Measurements from ENCODE around the gene ZNF474. TPM values are rescaled to one million over a fixed set of nuclear protein-coding genes. Genes with fewer than 3 reads are reported as not detected.
"Not testable (repeated sequence)": the region's sequence is repeated elsewhere in the genome, so short reads cannot be mapped to it uniquely, and the experiment has no call there.

Gene ZNF474
- total RNA-seq, 2 experiments from 2014 or later, result 0.28 TPM; not detected in 1

- Mint-ChIP-seq H3K36me3 (ENCODE audit: low read depth) (no peaks in the 10 kb centered on the region), H3K27me3 (no peaks in the 10 kb centered on the region), H3K9me3 (no peaks in the 10 kb centered on the region), H3K4me1 (ENCODE audit: low read depth) (no peaks in the 10 kb centered on the region), H3K4me3 (no peak overlapping the region), H3K27ac (no peak overlapping the region)
- H3K4me3 ChIP-seq (ENCODE audit: low read length), result no peak overlapping the region
- H3K36me3 ChIP-seq (ENCODE audit: insufficient read depth, low read length), result no peaks in the 10 kb centered on the region
- H3K27ac ChIP-seq (ENCODE audit: low read depth in 1 of 2, low read length in 2 of 2), result no peak overlapping the region
- intact Hi-C loops (cut with DNase I, micrococcal nuclease), result no loop called here
- ChIA-PET CTCF (no interaction called here), POLR2A (no interaction called here)
- no peak for TF ChIP-seq CTCF (IDR thresholded peaks at IDR 0.05)
- no peaks in the 10 kb centered on the region for H3K4me1 ChIP-seq (ENCODE audit: insufficient read depth, low read length)
- DNase-seq (no peak), ATAC-seq (ENCODE audit: poor library complexity) (no peak)
- no peaks in the 10 kb centered on the region for H3K9me3 ChIP-seq (ENCODE audit: control insufficient read depth in 1 of 2, insufficient read depth in 1 of 2, low read length in 2 of 2)
- H3K27me3 ChIP-seq (ENCODE audit: control insufficient read depth in 1 of 2, insufficient read depth in 2 of 2, low read length in 2 of 2), result no peaks in the 10 kb centered on the region
These were observed 35.7 kb upstream of the ZNF474 start for GRCh38 chr5:122093415-122094180.

- H3K36me3 ChIP-seq (ENCODE audit: insufficient read depth, low read length); H3K27ac Mint-ChIP-seq; CTCF ChIA-PET; H3K27me3 ChIP-seq (ENCODE audit: control insufficient read depth in 1 of 2, insufficient read depth in 2 of 2, low read length in 2 of 2); H3K4me3 Mint-ChIP-seq; intact Hi-C loops (cut with DNase I, micrococcal nuclease); H3K27ac ChIP-seq (ENCODE audit: low read depth in 1 of 2, low read length in 2 of 2); POLR2A ChIA-PET; DNase-seq; H3K9me3 ChIP-seq (ENCODE audit: control insufficient read depth in 1 of 2, insufficient read depth in 1 of 2, low read length in 2 of 2); H3K36me3 Mint-ChIP-seq (ENCODE audit: low read depth); ATAC-seq (ENCODE audit: poor library complexity); H3K4me3 ChIP-seq (ENCODE audit: low read length); H3K4me1 ChIP-seq (ENCODE audit: insufficient read depth, low read length); H3K9me3 Mint-ChIP-seq; H3K4me1 Mint-ChIP-seq (ENCODE audit: low read depth); H3K27me3 Mint-ChIP-seq: not testable (repeated sequence)
These were observed 35.1 kb upstream of the ZNF474 start for GRCh38 chr5:122094251-122094650.

GRCh38 chr5:122095158-122095557 lies 34.2 kb upstream of the ZNF474 start:
- Histone ChIP-seq H3K27ac (ENCODE audit: low read depth in 1 of 2, low read length in 2 of 2) (no peak overlapping the region), H3K27me3 (ENCODE audit: control insufficient read depth in 1 of 2, insufficient read depth in 2 of 2, low read length in 2 of 2) (no peaks in the 10 kb centered on the region), H3K4me3 (ENCODE audit: low read length) (no peak overlapping the region), H3K9me3 (ENCODE audit: control insufficient read depth in 1 of 2, insufficient read depth in 1 of 2, low read length in 2 of 2) (no peaks in the 10 kb centered on the region), H3K36me3 (ENCODE audit: insufficient read depth, low read length) (no peaks in the 10 kb centered on the region), H3K4me1 (ENCODE audit: insufficient read depth, low read length) (no peaks in the 10 kb centered on the region)
- POLR2A ChIA-PET, result no interaction called here
- ATAC-seq (ENCODE audit: poor library complexity) (no peak), DNase-seq (no peak)
- TF ChIP-seq CTCF (IDR thresholded peaks at IDR 0.05), result no peak
- Mint-ChIP-seq H3K9me3 (no peaks in the 10 kb centered on the region), H3K27ac (no peak overlapping the region), H3K4me1 (ENCODE audit: low read depth) (no peaks in the 10 kb centered on the region), H3K36me3 (ENCODE audit: low read depth) (no peaks in the 10 kb centered on the region), H3K4me3 (no peak overlapping the region), H3K27me3 (no peaks in the 10 kb centered on the region)
- CTCF ChIA-PET, result interaction anchor here (1.1 kb wide), 1 partner anchor 13 kb away, joined by 3 read pairs; no protein-coding TSS in a partner anchor
- intact Hi-C loops (cut with DNase I, micrococcal nuclease), result no loop called here

- Mint-ChIP-seq H3K27ac (no peak overlapping the region), H3K36me3 (ENCODE audit: low read depth) (no peaks in the 10 kb centered on the region), H3K4me3 (no peak overlapping the region), H3K27me3 (no peaks in the 10 kb centered on the region), H3K9me3 (no peaks in the 10 kb centered on the region), H3K4me1 (ENCODE audit: low read depth) (no peaks in the 10 kb centered on the region)
- no peaks in the 10 kb centered on the region for H3K4me1 ChIP-seq (ENCODE audit: insufficient read depth, low read length)
- POLR2A ChIA-PET, result no interaction called here
- intact Hi-C loops (cut with DNase I, micrococcal nuclease), result no loop called here
- H3K4me3 ChIP-seq (ENCODE audit: low read length), result no peak overlapping the region
- H3K27ac ChIP-seq (ENCODE audit: low read depth in 1 of 2, low read length in 2 of 2), result no peak overlapping the region
- H3K9me3 ChIP-seq (ENCODE audit: control insufficient read depth in 1 of 2, insufficient read depth in 1 of 2, low read length in 2 of 2), result no peaks in the 10 kb centered on the region
- ATAC-seq (ENCODE audit: poor library complexity), result no peak
- no peak for DNase-seq
- no peaks in the 10 kb centered on the region for H3K36me3 ChIP-seq (ENCODE audit: insufficient read depth, low read length)
- no peak for TF ChIP-seq CTCF (IDR thresholded peaks at IDR 0.05)
- H3K27me3 ChIP-seq (ENCODE audit: control insufficient read depth in 1 of 2, insufficient read depth in 2 of 2, low read length in 2 of 2), result no peaks in the 10 kb centered on the region
- CTCF ChIA-PET, result no interaction called here
These were observed 32.0 kb upstream of the ZNF474 start for GRCh38 chr5:122097391-122097790.

Measured in CD4-positive, alpha-beta T cell (primary cell).